Amygdala (tissue), 56 donors: Measurements from ENCODE around the gene PTK6.

Source experiments
- DNase-seq, 56 donors: peaks; one replicate each; lab custom pipeline; 2025; lab: John Stamatoyannopoulos, UW

PTK6 gene

DNA sequence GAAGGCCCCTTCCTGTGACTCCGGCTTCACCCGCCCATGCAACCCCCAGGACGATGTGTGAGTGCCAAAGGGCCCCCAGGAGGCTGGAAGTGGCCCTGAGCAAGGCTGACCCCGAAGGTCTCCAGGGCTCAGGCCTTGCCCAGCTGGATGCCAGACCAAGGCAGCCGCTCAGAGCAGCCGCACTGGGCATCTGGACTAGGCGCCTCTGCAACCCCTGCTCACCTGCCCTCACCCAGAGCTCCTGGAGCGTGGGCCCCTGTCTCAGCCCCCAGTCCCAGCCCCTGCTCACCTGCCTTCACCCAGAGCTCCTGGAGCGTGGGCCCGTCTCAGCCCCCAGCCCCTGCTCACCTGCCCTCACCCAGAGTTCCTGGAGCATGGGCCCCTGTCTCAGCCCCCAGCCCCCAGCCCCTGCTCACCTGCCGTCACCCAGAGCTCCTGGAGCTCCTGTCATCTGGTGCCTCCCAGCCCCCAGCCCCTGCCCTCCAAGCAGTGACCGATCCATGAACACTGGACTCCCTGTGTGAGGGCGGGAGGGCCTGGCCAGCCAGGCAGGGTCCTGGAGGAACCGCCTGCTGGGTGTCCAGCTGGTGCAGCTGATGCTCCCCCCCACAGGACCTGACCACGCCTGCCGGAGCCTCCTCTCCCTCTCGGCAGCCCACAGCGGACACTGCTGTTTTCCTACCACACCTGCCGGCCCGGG is 9.2 kb upstream of the PTK6 start:
- DNase-seq: no peak

DNA sequence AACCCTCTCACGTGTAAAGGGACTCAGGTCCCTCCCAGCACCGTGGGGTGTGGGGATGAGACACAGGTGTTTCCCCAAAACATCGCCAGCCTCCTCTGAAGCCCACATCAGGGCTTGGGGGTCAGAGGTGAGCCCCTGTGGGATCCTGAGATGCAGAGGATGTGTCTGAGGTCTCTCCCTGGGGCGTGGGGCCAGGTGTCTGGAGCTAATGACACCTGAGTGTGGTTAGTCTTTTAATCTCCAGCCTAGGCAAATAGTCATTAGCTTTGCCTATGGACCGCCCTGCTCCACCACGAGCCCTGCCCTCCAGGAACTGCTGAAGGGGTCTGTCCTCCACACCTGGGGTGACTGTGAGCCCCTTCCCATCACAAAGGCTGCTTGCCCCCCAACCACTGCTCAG is 8.6 kb upstream of the PTK6 start:
- no peak for DNase-seq

DNA sequence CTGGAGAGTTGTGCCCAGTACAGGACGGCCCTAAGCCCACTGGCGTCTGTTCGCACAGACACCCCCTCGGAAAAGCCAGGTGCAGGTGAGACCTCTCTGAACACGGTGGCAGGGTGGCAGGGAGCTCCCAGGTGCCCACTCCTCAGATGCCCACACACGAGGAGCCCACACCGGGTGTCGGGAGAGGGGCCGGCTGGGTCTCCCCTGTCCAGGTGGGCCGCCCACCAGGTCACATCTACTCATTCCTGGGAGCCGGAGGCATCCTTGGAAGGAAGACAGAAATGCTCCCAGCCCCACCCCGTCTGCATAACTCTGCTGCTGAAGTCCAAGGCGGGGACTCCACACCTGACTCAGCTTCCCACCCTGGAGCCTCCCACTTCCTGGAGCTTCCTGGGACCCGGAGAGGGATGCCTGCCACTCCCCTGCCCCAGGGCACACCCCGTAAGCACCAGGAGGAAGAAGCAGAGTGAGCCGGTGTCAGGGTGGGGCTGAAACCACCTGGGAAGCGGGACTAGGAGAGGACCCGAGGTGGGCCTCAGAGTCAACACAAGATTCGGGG is 7.9 kb upstream of the PTK6 start:
- DNase-seq: no peak

DNA sequence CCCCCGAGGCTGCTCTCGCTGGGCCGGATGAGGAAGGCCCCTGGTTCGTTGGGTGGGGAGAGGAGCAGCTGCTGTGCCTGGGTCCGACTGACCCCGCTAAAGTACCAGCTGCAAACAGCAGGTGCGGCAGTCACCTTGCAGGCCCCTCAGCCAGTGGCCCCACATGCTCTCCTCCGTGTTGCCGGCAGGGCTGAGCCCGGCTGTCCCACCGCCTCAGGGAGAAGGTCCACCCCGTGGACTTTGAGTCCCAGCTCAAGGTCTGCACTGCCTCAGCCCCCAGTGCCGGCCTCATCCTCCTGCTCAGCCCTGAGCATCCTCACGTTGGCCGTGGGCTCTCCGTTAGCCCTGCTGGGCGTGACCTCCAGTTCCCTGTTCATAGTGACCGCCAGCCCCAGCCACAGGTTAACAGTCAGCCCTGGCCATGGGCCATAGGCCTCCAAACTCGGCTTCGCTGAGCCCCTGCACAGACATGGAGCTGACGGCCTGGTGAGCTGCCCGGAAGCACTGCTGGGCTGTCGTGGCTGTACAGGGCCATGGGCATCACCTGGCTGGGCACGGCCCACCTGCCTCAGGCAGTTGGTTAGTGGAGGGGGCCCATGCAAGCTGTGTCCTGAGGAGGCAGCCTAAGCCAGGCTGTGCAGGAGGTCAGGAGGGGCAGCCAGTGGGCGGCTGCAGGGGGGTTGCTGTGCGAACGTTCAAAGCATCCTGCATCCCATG is 7.2 kb upstream of the PTK6 start:
- no peak for DNase-seq

DNA sequence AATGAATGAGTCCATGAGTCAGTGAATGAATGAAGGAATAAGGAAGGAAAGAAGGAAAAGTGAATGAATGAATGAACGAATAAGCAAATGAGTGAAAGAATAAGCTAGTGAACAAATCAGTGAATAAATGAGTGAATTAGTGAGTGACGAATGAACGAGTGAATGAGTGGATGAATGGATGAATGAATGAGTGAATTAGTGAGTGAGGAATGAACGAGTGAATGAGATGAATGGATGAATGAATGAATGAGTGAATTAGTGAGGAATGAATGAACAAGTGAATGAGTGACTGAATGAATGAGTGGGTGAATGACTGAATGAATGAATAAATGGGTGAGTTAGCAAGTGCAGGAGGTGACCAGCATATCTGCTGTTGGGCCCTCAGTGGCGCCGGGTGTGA is 6.6 kb upstream of the PTK6 start:
- no peak for DNase-seq

DNA sequence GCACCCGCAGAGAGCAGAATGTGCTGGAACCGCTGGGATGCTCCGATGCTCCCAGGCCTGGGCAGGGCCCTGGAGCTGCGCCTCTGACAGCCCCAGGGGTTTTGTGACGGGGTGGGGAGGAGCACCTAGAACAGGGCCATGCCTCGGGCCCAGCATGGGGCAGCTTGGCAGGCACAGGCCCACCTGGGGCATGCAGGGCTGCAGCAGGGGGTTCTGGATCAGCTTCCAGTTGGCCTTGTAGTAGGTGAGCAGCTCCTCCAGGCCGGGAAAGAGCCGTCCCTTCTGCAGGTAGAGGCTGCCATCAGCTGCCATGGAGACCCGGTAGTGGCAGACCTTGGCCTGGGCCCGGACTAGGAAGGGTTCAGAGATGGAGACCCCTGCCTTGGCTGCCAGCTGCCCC is 6.0 kb upstream of the PTK6 start:
- DNase-seq: no peak

DNA sequence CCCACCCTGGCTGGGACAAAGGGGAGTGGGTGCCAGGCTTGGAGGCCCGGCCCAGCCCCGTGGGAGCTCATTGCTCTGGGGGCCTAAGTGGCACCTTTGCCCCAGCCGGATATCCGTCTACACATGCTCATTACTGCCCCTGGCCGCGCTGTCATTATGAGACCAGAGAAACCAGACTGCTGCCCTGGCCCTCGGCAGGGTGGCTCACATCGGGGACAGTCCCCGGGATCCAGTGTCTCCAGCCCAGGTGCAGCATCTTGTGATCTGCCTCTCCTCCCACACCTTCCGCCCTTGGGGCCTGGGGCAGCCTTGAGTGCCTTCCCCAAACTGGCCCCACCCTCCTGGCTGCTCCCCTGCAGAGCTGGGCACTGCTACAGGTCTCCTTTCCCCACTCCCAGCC is 5.5 kb upstream of the PTK6 start:
- DNase-seq: no peak

DNA sequence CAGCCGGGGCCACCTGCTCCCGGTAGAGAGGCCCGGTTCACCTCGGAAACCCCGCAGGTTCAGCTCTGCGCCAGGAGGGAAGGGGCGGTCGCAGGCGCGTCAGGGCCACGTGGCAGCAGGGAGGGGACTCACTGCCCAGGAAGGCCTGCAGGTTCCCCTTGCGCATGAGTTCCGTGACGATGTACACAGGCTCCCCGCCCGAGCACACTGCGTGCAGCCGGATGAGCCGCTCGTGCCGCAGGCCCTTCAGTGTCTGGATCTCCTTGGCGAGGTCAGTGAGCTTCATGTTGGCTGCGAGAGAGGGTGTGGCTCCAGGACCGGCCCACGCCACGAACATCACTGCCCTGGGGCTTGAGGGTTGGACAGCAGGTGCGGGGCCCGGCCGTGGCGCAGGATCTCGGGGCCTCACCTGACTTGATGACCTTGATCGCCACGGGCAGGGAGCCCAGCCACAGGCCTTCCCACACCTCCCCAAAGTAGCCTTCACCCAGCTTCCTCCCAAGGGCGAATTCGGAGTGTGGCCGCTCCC is 4.9 kb upstream of the PTK6 start:
- no peak for DNase-seq

DNA sequence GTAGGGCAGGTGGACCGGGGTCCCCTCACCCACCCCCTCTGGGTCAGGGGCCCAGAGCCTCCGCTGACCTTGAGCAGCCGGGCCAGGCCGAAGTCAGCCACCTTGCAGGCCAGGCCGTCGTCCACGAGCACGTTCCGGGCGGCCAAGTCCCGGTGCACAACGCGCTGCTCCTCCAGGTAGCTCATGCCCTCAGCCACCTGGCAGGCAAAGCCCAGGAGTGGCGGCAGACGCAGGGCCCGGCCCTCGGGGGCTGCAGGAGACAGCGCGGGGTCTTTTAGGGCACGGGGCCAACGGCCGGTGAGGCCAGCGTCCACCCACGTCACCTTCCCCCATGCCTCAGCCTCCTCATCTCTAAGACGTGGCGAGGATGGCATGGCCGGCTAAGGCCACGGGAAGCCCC is 4.2 kb upstream of the PTK6 start:
- DNase-seq: no peak

DNA sequence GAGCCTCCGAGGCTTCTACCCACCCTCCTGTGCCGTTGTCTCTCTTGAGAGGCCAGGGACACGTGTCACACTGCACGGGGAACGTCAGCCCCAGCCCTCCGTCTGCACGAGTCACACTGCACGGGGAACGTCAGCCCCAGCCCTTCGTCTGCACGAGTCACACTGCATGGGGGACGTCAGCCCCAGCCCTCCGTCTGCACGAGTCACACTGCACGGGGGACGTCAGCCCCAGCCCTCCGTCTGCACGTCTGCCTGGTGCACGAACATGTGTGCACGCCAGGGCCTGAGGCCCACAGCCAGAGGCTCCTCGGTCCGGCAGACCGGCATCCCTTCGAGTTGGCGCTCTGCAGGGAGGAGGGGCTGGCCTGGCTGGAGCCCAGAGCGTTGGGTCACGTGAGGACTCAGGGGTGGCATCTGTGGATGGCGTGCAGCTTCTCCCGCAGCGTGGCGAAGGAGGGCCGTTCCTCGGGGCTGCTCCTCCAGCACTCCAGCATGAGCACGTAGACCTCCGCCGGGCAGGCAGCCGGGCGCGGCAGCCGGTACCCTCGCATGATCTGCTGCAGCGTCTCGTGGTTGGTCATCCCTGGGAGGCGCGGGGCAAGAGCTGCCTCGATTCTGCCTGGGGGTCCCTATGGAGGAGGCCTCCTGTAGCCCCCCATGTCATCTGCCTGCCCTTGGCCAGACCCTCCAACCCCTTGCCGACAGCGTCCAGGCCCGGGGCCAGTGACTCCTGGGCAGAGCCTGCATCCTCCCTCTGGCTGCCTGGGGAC is 3.4 kb upstream of the PTK6 start:
- DNase-seq: peak in 21 of 56 donors; percentile 11 to 59 (median 30)

DNA sequence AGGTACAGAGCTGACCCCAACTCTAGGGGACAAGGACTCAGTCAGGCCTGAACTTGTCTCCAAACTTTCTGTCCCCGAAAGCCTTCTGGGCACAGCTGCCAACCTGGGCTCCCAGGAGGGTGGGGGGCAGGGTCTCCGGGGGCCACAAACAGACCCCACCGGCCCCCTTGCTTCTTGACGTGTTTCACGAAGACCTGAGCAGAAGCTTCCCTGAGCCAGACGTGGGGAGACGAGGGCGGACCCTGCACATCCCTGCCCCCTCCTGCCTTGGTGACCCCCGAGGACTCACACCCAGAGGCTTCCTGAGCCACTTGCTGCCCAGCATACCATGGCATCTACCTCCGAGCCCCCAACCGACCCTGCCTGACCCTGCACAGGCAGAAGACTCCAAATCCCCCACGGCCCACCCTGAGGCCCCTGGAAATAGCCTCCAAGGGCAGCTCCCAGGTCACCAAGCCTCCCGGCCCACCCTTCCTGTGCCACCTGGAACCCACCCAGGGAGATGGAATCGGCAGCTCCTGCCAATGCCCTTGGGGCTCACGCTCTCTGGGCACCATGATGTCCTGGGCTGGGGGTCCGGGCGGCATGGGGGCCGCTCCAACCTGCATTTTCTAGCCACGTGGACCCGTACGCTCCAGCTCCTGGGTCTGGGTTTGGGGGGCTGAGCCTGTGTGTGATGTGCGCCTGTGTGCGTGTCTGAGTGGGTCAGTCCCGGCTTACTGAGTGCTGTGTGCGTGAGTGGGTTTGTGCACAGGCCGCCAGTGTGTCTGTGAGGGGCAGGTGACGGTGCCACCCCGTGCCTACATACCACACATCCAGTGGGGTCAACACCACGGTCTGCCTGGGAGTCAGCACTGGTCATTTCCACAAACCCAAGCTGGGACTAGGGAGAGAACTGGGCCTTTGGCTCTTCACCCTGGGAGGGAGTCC is 2.5 kb upstream of the PTK6 start:
- DNase-seq: no peak

DNA sequence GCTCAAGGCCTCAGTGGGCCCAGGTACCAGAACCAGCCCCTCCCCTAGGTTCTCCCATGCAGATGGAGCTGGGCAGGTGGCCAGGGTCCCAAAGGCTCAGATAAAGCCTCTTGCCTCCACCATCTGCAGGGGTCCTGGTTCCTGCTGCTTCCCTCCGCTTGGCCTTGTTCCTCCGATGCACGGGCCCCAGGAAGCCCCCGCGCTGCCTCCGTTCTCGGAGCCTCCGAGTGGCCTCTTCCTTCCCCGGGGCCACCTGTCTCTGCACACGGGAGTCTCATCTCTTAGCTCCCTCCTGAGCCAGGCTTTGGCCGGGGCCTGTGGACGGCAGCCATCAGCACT is 1.9 kb upstream of the PTK6 start:
- no peak for DNase-seq

DNA sequence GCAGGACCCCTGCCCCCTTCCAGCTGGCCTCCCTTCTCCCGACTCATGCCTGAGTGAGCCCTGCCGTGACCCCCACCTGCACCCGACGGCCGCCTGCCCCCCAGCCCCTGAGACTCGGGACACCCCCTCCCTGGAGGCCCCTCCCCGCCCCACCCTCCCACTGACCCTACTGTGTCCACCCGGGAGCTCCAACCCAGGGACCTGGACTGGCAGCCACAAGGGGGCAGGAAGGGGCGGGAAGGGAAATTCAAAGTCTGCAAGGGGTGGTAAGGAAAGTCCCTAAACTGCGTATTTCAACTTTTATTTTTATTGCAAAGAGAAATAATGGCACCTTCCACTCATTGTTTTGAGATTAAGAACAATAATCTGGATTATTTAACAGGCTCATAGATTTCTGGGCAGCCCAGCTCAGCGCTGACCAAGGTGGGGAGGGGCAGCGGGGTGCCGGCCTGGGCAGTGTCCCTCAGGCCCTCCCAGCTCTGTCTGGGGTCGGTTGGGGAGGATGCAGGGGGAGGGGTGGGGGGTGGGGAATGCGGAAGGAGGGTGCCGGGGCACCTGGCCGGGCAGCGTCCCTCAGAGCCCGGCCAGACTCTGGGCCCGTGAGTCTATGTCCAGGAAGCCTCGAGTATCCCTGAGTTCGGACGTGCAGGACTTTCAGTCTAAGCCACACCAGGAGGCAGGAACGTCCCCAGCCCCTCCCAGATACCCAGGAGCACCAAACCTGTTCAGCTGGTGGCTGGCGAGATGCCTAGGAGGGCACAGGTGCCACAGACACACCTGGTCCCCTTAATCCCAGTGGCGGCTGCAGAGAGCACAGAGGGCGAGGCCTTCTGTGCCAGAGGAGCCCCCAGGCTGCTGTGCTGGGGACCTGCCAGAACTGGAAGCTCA is 1.3 kb upstream of the PTK6 start:
- peak in 1 of 56 donors; percentile 36 for DNase-seq

DNA sequence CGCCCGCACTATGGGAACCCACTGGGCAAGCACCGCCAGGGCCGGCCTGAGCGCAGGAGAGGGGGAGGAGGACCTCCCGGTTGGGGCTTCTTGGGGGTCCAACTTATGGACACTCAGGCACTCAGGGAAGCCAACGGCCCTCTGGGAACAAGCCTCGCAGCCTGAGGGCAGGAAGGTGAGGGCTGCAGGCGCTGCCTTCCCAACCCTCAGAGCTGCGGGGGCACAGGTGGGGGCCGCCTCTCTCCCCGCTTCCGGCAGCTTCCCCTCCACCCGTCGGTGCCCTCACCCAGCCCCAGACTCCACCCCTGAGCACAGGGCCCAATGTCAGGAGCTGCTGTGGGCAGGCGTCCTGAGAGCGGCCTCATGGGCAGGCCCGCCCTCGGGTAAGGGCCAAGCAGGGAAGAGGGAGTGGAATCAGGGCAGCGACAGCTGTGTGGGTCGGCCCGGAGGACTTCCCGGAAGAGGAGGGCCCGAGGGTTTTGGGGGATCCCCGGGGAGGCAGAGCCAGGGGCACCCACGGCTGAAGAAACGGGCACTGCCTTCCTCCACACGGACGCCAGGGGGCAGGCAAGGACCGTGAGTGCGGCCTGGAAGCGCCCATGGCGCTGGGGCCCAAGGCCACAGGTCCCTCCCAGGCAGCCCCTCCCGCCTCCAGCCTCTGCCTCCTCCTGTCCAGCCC is 488 bp upstream of the PTK6 start:
- DNase-seq: peak in 48 of 56 donors; percentile 6 to 79 (median 42)

DNA sequence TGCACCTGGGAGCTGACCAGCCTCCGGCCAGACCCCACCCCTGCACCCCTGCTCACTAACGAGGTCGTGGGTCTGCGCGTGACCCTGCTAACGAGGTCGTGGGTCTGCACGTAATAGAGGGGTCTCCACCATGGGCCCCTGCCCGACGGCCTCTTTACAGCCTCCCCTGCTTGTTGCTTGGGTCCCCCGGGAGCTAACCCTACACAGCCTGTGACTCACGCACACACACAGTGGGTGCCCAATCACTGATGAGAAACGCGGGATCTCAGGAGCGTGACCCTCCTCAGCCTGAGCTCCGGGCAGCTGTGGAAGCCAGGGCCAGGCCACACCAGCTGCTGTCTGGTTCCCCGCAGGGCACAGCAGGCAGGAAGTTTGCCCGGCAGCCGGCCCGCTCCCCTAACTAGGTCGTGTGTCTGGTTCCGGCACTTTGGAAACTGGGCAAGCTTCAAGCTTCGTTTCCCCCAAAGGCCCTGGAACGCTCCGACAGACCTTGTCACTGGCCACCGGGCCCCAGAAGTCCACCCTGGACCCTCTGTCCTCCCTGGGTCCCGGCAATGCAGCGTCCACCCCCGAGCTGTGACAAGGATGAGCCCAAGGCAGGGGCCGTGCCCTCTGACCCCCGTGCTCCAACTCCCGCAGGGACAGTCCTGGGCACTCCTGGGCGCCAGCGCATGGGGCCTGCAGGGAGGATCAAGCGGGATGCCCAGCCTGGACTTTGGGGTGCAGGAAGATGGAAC is 767 bp downstream of the PTK6 start:
- DNase-seq: no peak

DNA sequence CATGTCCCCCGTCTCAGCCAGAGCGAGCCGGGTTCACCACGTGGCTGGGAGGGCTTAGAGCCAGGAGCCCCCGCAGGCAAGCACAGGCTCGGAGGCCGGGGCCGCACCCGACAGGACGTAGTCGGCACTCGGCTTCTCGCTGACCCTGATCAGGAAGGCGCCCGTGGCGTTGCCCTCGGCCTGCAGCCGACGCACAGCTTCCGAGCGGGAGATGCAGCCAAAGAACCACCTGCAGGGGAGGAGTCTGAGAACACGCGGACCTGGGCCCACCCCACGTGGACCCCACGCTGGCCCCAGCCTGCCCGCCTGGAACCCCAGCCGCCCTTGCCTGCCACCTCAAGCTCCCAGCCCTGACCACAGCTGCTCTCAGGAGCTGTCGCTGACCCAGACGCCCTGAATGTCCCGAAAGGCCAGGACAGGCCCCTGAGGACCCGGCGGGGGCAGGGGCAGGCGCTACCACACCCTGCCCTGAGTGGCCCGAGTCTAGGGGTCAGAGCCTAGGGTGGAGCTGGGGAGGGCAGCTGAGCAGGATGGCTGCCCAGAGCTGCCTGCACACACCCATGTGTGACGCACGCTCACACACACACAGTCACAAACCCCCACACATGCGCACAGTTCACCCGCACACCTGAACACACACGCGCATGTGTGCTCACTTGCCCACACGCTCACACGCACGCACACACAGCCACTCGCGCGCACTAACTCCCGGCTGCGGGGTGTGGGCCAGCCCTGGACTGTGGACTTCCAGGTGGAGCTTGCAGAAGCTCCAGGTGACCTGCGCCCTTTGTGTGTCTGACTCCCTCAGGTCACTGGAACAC is 2.1 kb downstream of the PTK6 start:
- DNase-seq: no peak

DNA sequence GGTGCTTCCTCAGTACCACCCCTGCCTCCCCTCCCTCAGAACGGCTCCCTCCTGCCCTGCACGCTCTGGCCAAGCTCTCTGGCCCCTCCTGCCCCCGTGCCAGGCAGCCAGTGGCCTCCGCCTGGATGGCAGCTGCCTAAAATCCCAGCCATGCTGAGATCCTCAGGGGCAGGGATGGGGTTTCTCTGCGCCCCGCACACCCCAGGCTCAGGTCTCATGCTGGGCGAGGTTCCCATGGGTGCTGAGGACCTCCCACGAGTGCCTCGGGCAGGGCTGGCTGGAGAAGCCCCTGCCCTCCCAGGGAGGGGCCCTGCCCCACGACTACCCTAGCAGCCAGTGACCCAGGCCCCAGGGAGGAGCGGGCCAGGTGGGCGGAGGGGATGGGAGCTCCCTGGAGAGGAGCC is 2.7 kb downstream of the PTK6 start:
- no peak for DNase-seq
